Esophagus muscularis mucosa (tissue), 4 donors: ENCODE data around the gene XPO1. TPM values are rescaled to one million over a fixed set of nuclear protein-coding genes. Genes with fewer than 3 reads are reported as not detected.
"Not testable (repeated sequence)": the region's sequence is repeated elsewhere in the genome, so short reads cannot be mapped to it uniquely, and the experiment has no call there.

Experiments
- DNase-seq: peaks from one replicate; pipeline ENCODE4 v3.0.0-alpha.2; 2017; ENCODE audit errors: extremely low spot score
- H3K27ac ChIP-seq, 4 donors: fragments of 200-600 bp; sonication (generic); replicated peaks in 1 of 4; 1 replicate in 3 of 4; 2 replicates in 1 of 4; pipeline ENCODE4 v1.5.1; 2016 to 2019; ENCODE audit warnings: mild to moderate bottlenecking in 1 of 4
- H3K27me3 ChIP-seq, 4 donors: fragments of 200-600 bp; sonication (generic); one replicate each; pipeline versions ENCODE4 v1.5.1 to v1.6.0; 2016 to 2019
- H3K36me3 ChIP-seq, 4 donors: fragments of 200-600 bp; sonication (generic); one replicate each; pipeline ENCODE4 v1.5.1; 2016 to 2019
- H3K4me1 ChIP-seq, 4 donors: fragments of 200-600 bp; sonication (generic); one replicate each; pipeline ENCODE4 v1.5.1; 2016 to 2019
- H3K4me3 ChIP-seq, 4 donors: fragments of 200-600 bp; sonication (generic); 1 replicate in 2 of 4; 2 replicates in 2 of 4; pipeline ENCODE4 v1.5.1; 2016 to 2019; ENCODE audit warnings: mild to moderate bottlenecking in 4 of 4, moderate library complexity in 1 of 4
- H3K9me3 ChIP-seq, 4 donors: fragments of 200-600 bp; sonication (generic); 1 replicate in 3 of 4; 2 replicates in 1 of 4; pipeline ENCODE4 v1.5.1; 2016 to 2019
- CTCF ChIP-seq, 3 experiments: fragments of 200-600 bp in 2 of 3; fragments of 450-650 bp in 1 of 3; sonication (generic) in 2 of 3; IDR thresholded peaks; one replicate each; pipeline ENCODE4 v1.5.1; 2017 to 2019; ENCODE audit warnings: antibody characterized with exemption in 3 of 3, mild to moderate bottlenecking in 2 of 3, moderate library complexity in 1 of 3
- EP300 ChIP-seq: sonication (generic); formaldehyde crosslinking; IDR thresholded peaks from one replicate; pipeline ENCODE4 v1.6.1; 2017; ENCODE audit warnings: antibody characterized with exemption
- POLR2A ChIP-seq: fragments of 450-650 bp; IDR thresholded peaks from one replicate; pipeline ENCODE4 v1.6.1; 2017; ENCODE audit warnings: antibody characterized with exemption, moderate library complexity, mild to moderate bottlenecking, low read depth
- POLR2AphosphoS5 ChIP-seq, 2 donors: sonication (generic); formaldehyde crosslinking; IDR thresholded peaks; one replicate each; pipeline ENCODE4 v1.6.1; 2017; ENCODE audit warnings: antibody characterized with exemption in 2 of 2
- WGBS: methylation state at CpG from one replicate; pipeline ENCODE4 v1.1.5; 2018; 5-methylcytosine and 5-hydroxymethylcytosine counted together
- intact Hi-C: fragments of 100-400 bp; cut with DNase I; formaldehyde crosslinking; loops from one replicate; pipeline ENCODE4 v1.15.1; 2023
- total RNA-seq, 4 donors: library from RNA; depleted of rRNA; stranded (reverse); fragments of >200 nt; gene quantifications; one replicate each; pipeline versions ENCODE4 v1.1.0 to v1.2.1, GENCODE V29; 2016

XPO1 gene
- total RNA-seq, 4 donors from 2014 or later: 55.8 to 117 (median 65.4) TPM

DNA sequence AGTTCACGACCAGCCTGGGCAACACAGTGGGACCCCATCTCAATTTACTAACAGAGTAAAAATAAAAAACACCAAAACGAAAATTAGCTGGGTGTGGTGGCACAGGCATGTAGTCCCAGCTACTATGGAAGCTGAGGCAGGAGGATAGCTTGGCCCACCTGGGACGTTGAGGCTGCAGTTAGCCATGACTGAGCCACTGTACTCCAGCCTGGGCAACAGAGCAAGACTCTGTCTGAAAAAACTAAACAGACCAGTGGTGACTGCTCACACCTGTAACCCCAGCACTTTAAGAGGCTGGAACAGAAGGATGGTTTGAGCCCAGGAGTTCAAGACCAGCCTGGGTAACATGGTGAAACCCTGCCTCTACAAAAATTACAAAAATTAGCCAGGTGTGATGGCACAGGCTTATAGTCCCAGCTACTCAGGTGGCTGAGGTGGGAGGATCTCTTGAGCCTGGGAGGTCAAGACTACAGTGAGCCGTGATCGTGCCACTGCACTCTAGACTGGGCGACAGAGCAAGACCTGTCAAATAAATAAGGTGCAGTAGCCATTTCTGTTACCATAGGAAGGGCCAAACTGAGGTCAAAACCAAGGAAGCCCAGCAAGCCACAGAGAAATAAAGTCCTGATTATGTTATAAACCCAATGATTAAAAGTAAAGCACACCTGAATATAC, 81.3 kb downstream of the XPO1 start:
- peaks cover 35 to 66% (median 57%) of the 10 kb centered on the region in 4 donors for H3K4me1 ChIP-seq
- no peak overlapping the region for H3K27ac ChIP-seq
- H3K36me3 ChIP-seq: no peaks in the 10 kb centered on the region
- DNase-seq: no peak
- TF ChIP-seq EP300: no peak
- no peak for TF ChIP-seq CTCF (IDR thresholded peaks at IDR 0.05)
- no peak for TF ChIP-seq POLR2AphosphoS5 (IDR thresholded peaks at IDR 0.05)
- no peak for TF ChIP-seq POLR2A
- no peaks in the 10 kb centered on the region for H3K27me3 ChIP-seq
- WGBS: 82% methylated on average over 6 of the region's 6 CpGs
- intact Hi-C loops: no loop called here
- H3K4me3 ChIP-seq: no peak overlapping the region
- no peaks in the 10 kb centered on the region for H3K9me3 ChIP-seq

GRCh38 chr2:61456070-61456745, 81.9 kb downstream of the XPO1 start:
- no peak overlapping the region for H3K27ac ChIP-seq
- no peak for TF ChIP-seq EP300
- TF ChIP-seq POLR2AphosphoS5 (IDR thresholded peaks at IDR 0.05): no peak
- TF ChIP-seq CTCF (IDR thresholded peaks at IDR 0.05): no peak
- no peak for TF ChIP-seq POLR2A
- intact Hi-C loops: no loop called here

GRCh38 chr2:61454972-61455371, 83.2 kb downstream of the XPO1 start:
- WGBS: 96% methylated on average over 8 of the region's 8 CpGs
- H3K36me3 ChIP-seq, H3K27ac ChIP-seq, DNase-seq, H3K27me3 ChIP-seq, intact Hi-C loops, H3K9me3 ChIP-seq, H3K4me3 ChIP-seq: not testable (repeated sequence)
- peaks cover 35 to 64% (median 48%) of the 10 kb centered on the region in 4 donors for H3K4me1 ChIP-seq

More at GRCh38 chr2:61456070-61456745, 81.9 kb downstream of the XPO1 start:
- 54% methylated on average over 5 of the region's 5 CpGs for WGBS
- Histone ChIP-seq H3K9me3 (no peaks in the 10 kb centered on the region), H3K36me3 (no peaks in the 10 kb centered on the region), H3K27me3 (no peaks in the 10 kb centered on the region), H3K4me3 (no peak overlapping the region), H3K4me1 (peaks cover 35 to 66% (median 55%) of the 10 kb centered on the region in 4 donors)
- no peak for DNase-seq

DNA sequence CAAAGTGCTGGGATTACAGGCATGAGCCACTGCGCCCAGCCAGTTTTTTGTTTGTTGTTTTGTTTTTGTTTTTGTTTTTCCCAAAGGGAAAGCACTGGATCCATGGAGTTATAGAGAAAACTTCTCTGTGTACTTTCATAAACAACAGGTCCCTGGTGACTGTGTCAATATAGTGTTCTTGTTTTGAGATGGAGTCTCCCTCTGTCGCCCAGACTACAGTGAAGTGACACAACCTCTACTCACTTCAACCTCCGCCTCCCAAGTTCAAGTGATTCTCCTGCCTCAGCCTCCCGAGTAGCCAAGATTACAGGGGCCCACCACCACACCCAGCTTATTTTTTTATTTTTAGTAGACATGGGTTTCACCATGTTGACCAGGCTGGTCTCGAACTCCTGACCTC, 83.8 kb downstream of the XPO1 start:
- intact Hi-C loops: no loop called here
- TF ChIP-seq POLR2A (no peak), EP300 (no peak), POLR2AphosphoS5 (IDR thresholded peaks at IDR 0.05) (no peak), CTCF (IDR thresholded peaks at IDR 0.05) (no peak)
- Histone ChIP-seq H3K27ac (no peak overlapping the region), H3K9me3 (no peaks in the 10 kb centered on the region), H3K36me3 (no peaks in the 10 kb centered on the region), H3K4me3 (no peak overlapping the region), H3K4me1 (peaks cover 29 to 58% (median 42%) of the 10 kb centered on the region in 4 donors), H3K27me3 (no peaks in the 10 kb centered on the region)
- no peak for DNase-seq
- WGBS: 96% methylated on average over 5 of the region's 5 CpGs

DNA sequence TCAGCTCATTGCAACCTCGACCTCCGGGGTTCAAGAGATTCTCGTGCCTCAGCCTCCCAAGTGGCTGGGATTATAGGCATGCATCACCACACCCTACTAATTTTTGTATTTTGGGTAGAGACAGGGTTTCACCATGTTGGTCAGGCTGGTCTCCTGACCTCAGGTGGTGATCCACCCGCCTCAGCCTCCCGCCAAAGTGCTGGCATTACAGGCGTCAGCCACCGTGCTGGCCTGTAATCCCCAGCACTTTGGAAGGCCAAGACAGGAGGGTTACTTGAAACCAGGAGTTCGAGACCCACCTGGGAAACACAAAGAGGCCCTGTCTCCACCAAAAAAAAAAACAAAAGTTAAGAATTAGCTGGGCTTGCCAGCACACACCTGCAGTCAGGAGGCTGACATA, 85.8 kb downstream of the XPO1 start:
- TF ChIP-seq EP300 (no peak), CTCF (IDR thresholded peaks at IDR 0.05) (no peak), POLR2A (no peak), POLR2AphosphoS5 (IDR thresholded peaks at IDR 0.05) (no peak)
- no peak for DNase-seq
- Histone ChIP-seq H3K27me3 (no peaks in the 10 kb centered on the region), H3K27ac (no peak overlapping the region), H3K36me3 (no peaks in the 10 kb centered on the region), H3K4me1 (peaks cover 12 to 39% (median 25%) of the 10 kb centered on the region in 4 donors), H3K9me3 (no peaks in the 10 kb centered on the region), H3K4me3 (no peak overlapping the region)
- WGBS: 96% methylated on average over 7 of the region's 8 CpGs
- intact Hi-C loops: no loop called here
